Stimulated activated CD8-positive, alpha-beta memory T cell treated with anti-CD3 and anti-CD28 coated beads, Interleukin-7, amount 100 ng/mL, for 24 hours (primary cell): ENCODE results near the gene GLI3.

Experiments
- DNase-seq: peaks from one replicate; pipeline ENCODE4 v3.0.0-alpha.2; 2020; ENCODE audit warnings: low read depth

Gene GLI3

DNA sequence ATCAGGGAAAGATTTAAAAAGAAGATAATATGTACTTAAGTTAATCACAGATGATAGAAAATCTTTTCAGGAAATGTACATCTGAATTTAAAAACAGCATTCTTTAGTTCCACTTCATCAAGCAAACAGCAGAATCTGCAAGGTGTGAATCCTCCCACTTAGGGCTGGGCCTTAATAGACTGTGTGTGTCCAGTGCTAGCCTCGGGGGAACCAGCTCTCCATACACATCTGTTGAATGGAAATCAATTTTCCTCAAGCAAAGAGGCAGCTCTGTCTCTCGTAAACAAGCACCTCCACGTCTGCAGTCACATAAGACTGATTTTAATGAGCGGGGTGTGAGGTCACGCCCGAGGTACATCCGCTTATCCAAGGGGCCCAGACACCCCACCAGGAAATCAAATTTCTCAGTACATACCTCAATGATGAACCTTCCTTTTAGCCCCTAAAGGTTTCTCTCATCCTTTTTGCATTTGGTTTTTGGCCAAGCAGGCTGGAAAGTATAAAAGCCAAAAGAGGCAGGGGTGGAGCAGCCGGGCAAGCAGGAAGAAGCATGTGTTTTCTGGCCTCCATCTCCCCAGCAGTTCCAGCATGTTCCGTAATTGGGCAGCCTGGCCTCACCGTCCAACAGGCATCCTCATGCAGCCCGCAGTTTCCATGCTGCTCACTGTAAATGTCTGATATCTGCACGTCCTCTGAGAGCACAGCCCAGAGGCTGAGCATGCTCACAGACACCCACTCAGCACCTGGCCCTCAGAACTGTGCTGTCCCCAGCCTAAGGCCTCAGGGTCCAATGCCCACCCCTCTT lies 131.3 kb downstream of the GLI3 start:
- no peak for DNase-seq

DNA sequence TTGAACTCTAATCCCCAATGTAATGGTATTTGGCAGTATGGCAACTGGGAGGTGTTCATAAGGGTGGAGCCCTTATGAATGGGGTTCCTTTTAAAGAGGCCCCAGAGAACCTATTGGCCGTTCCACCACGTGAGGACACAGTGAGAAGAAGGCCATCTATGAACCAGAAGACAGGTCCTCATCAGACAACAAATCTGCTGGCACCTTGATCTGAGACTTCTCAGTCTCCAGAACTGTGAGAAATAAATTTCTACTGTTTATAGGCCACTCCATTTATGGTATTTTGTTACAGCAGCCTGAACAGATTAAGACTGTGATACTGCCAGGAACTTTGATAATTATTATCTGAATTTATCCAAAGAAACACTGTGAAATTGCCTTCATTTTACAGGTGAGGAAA lies 132.3 kb downstream of the GLI3 start:
- no peak for DNase-seq

DNA sequence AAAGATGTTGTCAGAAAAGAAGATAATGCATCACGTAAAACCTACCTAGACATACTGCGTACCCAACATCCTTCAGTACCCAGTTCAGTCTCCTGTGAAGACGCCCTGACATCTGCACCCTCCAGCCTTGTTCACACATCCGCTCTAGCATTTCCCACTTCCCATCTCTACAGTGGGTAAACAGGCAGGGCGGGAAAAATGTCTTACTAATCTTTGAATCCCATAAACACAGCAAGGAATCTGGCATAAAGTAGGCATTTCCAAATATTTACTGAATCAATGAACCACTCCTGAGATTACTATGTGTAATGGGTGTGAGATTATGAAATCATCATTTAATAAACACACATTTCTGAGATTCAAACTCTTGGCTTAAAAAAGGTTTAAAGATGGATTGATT lies 132.8 kb downstream of the GLI3 start:
- no peak for DNase-seq

DNA sequence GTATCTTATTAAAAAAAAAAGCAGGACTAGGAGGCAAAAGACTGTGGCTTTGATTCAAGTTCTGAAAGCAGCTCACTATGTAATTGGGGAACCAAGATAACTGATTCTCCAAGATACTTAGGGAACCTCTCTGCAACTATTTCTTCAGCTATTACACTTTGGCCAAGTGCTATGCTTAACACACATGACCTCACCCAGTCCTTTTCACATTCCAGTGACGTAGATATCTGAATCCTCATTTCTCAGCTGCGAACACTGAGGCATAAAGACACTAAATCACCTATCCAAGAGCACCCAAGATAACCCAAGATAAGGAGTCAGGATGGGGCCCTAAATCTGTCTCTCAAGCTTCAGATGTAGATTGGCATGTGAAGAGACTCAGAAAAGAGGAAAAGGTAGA lies 133.6 kb downstream of the GLI3 start:
- DNase-seq: no peak

DNA sequence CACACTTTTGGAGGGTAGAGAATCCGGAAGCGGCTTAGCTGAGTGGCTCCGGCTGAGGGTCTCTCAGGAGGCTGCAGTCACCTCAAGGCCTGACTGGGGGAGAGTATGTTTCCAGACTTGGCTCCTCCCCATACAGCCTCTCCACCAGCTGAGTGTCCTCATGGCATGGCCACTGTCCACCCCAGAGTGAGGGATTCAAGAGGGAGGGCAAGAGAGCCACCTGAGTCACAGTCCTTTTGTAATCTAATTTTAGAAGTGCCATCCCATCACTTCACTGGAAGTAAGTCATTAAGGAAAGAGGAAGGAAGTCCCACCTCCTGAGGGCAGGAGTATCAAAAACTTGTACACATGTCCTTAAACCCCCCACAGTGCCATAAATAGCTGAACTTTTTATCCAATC lies 134.0 kb downstream of the GLI3 start:
- no peak for DNase-seq

DNA sequence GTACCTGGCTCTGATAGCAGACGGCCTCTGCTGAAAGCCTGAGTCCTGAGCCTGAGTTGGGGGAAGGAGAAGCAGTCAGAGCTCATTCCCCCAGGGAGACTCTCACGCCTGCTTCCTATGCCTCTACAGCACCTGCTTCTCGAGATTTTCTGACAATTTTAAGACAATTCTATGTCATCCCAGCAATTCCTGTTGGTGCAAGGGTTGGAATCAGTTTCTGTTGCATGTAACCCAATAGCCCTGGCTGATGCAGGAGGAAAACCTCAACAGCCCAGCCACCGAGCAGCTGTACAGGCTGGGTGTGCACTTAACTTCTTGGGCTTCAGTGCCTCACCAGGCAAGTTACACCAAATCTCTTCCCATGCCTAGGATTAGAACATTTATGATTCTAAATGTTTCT lies 134.7 kb downstream of the GLI3 start:
- DNase-seq: no peak

DNA sequence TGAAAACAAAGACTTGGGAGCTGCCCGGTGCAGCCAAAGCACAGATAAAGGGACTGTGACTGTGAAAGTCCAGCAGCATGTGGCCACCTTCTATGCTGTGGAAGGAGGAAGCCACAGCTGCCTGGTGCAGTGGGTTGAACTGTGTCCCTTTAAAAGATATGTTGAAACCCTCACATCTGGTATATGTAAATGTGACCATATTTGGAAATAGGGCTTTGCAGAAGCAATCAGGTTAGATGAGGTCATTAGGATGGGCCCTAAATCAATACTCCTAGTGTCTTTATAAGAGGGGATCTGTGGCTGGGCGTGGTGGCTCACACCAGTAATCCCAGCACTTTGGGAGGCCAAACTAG lies 136.9 kb downstream of the GLI3 start:
- no peak for DNase-seq

DNA sequence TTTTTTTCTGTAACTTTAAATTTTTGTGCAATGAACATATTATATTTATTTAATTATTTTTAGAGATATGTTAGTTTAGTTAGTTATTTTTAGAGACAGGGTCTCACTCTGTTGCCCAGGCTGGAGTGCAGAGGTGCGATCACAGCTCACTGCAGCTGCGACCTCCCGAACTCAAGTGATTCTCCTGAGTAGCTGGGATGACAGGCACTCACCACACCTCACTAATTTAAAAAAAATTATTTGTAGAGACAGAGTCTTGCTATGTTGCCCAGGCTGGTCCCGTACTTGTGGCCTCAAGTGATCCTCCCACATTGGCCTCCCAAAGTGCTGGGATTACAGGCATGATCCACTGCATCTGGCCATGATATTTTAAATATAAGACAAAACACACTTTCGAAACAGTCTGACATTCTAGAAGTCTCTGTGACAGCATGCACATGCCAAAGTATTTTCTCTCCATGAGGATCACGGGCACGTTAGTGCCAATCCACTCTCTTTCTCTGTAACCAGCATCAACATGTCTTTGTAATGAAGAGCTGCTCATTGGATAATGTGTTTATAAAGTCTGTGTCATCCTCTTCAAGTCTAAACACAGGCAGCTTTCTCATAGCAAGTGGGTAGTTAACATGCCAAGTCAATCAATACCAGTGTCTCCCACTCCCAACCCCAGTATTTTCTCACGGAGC lies 137.4 kb downstream of the GLI3 start:
- no peak for DNase-seq

DNA sequence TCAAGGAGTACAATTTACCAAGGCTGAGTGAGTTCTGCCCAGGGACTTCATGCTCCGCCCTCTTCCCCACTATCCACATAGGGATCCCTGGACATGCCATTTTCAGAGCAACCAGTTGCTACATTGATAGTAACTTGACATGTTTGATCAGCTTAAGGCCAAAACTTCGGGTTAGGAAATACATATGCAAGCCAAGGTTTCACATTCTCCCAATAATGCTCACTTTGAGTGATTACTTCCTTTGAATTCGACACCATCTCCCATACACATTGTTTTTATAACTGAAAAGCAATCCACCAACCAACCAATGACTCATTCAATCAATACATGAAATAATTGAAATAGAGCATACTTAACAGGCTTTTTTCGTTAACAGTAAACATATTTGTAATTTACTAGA lies 137.9 kb downstream of the GLI3 start:
- DNase-seq: no peak

DNA sequence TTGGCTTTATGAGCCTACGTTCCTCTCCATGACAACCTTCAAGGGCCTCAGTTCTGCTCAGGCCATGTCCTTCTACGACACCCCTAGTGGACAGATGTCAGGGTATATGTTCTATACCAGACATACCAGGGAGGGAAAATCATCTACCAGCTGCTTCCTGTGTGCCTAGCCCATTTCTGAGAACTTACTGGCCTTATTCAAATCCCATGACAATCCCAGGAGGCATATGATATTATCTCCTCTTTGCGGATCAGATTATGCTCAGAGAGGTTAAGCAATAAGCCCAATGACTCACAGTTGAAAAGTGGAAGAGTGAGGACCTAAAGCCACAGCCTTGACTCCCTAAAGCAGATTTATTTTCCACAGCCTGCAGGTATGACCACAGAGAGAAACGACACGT lies 139.3 kb downstream of the GLI3 start:
- no peak for DNase-seq

DNA sequence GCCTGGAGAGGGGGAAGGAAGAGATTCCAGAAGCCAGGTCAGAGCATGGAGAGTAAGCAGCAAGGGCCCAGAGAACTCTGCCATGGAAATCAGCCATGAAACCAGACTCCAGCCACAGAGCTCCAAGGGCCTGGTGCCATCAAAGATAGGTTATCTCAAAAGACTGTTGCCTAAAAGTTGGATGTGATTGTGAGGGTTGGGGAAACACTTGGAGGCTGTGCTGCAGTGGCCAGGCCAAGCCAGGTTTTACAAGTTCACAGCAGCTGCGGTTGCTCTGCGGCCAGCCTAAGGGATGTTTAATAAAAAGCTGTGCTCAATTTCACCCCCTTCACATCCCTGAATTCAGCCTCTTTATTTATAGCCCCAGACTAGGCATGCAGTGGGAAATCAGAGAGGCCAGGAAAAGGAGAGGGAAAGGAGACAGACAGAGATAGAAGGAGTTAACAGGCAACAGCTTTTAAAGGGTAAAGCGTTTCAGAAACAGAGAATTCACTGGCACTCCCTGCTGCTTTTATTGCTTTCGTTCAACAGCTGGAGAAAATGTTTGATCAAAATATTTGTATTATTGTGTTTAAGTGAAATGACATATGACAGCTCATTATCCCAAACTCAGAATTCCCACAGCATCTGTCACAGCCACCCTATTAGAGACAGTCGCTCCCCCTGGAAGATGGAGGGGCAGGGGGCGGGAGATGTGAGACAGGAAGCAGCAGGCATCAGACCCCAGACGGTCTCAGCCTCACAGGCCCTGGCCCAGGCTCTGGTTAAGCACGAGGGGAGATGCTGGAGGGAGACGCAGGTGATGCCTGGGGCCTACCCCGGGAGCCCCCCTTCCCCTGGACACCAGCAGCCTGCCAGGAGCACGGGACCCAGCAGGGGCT lies 140.1 kb downstream of the GLI3 start:
- no peak for DNase-seq

DNA sequence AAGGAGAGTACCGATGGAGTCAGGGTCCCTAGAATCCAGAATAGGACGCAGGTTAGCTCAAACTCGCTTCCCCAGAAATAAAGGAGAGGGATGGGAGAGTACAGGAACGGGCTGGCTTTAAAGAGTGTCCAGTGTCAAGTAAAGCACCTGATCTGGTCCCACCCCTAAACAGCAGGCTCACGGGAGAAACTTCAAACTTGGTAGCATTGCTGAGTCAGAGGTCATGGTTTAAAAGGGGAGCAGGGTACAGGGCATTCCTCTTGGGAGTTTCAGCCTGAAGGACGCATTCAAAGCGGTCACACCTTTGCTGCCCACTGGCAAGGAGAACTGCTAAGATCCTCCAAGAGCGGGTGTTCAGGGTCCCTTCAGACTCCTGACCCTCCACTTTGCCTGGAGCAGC lies 140.7 kb downstream of the GLI3 start:
- no peak for DNase-seq

DNA sequence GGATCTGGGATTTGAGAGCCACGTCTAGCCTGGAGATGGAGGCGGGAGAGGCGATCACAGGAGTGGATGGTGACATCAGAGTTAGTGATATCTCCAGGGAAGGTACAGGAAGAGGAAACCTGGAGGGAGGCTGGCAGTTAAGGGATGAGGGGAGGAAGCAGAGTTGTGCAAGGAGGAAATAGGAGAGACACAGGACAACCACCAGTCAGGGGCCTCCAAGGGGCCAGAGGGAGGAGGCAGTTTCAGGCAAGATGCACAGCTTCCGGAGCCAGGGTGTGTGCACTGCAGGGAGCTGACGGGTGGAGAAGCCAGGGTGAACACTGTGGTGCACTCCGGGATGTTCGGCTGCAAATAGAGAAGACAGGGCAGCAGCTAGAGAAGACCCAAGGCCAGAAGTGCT lies 141.2 kb downstream of the GLI3 start:
- no peak for DNase-seq

DNA sequence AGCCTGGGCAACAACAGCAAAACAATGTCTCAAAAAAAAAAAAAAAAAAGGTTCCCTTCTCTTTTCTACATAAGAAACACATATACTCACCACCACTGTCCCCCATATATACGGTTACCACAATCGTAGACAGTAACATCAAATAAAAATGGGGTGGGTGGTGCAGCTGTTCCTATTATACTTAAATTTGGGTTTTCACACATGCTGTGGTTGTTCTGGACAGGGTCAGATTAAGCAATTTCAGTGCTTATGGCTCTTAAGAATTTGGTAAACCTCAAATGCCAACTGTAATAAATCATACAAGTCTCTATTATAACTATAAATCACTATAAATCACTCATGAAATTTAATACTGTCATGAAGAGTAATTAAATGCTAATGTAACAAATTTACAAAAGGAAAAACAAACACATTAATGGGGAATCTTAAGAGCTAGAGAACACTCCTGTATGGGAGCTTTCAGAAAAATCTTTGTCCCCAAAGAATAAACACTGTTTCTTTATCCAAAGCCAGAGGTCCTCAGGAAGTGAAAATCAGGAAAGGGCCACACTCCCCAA lies 143.6 kb downstream of the GLI3 start:
- no peak for DNase-seq

DNA sequence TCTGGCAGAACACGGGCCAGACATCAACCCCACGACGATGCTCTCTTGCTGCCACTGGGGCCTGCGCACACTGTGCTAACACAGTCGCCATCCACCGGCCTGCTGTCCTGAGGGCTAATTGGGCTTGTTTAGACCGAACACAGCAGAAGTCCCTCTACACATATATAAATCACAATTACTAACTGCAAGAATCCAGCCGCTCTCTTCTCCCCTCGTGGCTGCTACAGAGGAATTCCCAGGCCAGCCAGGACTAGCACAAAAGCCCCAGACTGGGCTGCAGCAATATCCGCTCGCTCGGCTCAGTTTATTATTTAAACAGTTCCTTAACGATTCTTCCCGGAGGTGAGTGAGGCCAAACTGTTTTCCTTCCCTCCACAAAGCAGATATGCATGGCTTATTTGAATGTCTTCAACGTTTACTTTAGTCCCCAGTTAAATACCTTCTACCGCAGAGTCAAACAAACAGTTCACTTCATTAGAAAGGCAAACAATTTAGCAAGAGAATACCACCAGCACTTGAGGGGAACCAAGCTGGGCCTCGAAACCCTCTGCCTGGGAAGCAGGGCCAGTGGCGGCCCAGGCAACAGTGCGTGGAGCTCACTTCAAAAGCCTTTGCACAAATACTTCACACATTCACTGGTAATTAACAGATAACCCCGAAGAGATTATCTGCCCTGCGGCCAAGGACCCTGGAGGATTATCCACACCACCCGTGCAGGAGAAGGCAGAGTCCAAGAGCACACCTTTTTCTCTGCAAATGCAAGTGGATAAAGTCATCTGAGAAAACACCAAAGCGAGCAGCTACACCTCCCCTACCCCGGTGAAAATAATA lies 145.3 kb downstream of the GLI3 start:
- DNase-seq: no peak

DNA sequence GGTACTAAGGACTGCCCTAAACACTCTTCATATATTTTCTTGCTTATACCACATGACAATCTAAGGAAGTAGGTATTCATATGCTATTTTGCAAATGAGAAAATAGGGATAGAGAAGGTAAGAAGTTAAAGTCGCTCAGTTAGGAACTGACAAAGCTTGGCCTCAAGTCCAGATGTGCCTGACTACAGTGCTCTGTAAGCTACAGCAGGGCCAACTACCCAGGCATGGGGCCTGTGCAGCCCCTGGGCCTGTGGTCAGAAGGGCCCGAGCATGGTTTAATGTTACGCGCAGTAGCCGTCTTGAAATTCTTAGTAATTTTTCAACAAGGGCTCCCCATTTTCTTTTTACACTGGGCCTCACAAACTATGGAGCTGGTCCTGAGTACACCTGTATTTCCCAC lies 146.2 kb downstream of the GLI3 start:
- DNase-seq: no peak

DNA sequence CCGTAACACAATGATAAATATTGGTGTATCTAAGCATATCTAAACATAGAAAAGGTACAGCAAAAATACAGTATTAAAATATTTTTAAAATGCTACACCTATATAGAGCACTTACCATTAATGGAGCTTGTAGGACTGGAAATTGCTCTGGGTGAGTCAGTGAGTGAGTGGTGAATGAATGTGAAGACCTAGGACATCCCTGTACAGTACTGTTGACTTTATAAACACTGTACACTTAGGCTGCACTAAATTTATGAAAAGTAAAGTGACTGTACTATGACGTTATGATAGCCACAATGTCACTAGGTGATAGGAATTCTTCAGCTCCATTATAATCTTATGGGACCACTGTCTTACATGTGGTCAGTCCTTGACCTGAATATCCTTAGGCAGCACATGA lies 147.0 kb downstream of the GLI3 start:
- DNase-seq: no peak

DNA sequence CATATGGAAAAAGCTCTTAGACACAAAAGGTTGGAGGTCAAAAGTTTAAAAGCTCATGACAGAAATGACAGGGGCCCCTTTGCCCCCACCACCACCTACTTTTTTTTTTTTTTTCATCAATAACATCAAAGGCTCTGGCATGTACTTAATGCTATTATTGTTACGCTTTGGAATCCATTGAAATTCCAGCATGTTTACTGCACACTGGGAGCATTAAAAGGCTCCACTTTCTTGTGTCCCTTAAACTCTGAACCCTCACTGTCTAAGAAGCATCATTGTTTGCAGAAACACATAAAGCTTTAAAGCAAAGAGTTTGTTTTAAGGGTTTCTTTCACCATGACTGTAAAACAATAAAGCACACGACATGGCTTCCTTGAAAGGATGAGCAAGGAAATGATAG lies 149.4 kb downstream of the GLI3 start:
- DNase-seq: no peak

DNA sequence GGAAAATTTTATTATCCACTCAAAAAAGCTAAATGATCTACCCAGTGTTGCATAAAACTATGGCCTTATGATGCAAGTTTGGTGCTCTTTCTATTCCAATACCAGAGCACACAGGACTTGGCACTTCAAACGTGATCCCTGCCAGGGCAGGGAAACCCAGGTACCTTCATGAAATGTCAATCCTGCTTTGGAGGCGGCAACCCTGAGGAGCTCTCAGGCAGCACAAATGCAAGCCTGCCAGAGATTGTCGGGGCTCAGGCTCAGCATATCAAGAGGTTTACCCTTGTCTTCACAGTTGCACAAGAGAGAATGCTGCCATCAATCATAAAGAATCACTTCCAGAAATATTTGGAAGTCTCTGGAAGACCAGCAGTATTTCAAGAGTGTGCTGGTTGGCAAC lies 151.5 kb downstream of the GLI3 start:
- no peak for DNase-seq

DNA sequence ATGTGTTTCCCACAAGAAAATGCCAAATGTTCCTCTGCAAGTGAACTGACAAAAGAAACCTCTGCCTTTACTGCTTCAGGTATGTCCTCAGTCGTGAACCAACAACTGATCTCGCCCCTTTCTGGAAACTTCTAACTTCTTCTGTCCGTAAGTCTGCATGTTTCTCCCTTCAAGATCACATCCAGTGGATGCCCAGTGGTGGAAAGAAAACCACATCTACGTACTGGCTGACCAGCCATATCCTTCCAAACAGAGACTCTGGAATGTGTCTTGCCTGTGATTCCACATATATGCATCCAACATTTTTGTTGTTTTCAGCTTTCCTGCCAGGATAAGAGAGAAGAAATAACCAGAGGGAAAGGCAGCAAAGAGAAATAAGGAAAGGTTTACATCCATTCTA lies 152.7 kb downstream of the GLI3 start:
- DNase-seq: no peak

DNA sequence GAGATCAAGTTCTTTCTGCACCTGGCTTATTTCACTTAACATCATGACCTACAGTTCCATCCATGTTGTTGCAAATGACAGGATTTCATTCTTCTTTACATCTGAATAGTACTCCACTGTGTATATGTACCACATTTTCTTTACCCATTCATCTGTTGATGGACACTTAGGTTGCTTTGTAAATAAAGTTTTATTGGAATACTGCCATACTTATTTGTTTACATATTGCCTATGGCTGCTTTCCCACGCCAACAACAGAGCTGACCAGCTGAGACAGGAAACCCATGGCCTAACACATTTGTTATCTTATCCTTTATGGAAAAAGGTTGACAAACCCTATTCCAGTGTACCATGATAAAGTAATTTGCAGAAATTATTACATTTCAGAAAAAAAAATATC lies 153.7 kb downstream of the GLI3 start:
- no peak for DNase-seq

DNA sequence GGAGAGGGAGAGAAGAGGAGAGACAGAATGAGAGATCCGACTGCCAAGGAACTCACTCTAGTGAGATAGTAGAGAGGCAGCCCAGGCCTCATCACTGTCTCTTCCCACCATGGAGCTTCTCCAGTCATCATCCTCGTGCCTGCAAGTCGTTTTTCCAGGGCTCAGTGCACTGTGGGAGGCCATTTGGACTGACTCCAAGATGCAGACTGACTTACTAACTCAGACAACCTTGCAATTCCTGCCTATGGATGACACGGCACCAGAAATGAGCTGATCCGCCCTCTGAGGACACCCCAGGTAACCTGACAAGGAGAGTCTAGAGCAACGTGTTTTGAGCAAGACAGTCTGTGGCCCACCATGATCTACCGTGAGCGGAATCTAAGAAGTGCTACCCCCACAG lies 154.9 kb downstream of the GLI3 start:
- no peak for DNase-seq
